Effector memory CD4-positive, alpha-beta T cell (primary cell): ENCODE data around the gene COL9A2.

Experiments used
- DNase-seq, 3 donors: peaks; one replicate each; pipeline ENCODE4 v3.0.0-alpha.2; 2020
- H3K27ac ChIP-seq: 2 replicates; pipeline ENCODE4 v1.7.0; 2013; ENCODE audit warnings: mild to moderate bottlenecking, low read length, moderate library complexity; ENCODE audit not compliant: insufficient read depth, poor library complexity, severe bottlenecking
- H3K27me3 ChIP-seq: replicated peaks from 2 replicates; pipeline ENCODE4 v1.7.0; 2013; ENCODE audit warnings: mild to moderate bottlenecking, low read length; ENCODE audit not compliant: insufficient read depth, control insufficient read depth, poor library complexity, severe bottlenecking
- H3K36me3 ChIP-seq: 2 replicates; pipeline ENCODE4 v1.7.0; 2013; ENCODE audit warnings: mild to moderate bottlenecking, low read length, moderate library complexity; ENCODE audit not compliant: control insufficient read depth, insufficient read depth
- H3K4me1 ChIP-seq: 2 replicates; pipeline ENCODE4 v1.7.0; 2013; ENCODE audit warnings: low read length, mild to moderate bottlenecking; ENCODE audit not compliant: control insufficient read depth, insufficient read depth, poor library complexity, severe bottlenecking
- H3K4me3 ChIP-seq: 2 replicates; pipeline ENCODE4 v1.7.0; 2013; ENCODE audit warnings: low read length, low read depth, mild to moderate bottlenecking; ENCODE audit not compliant: insufficient read depth, poor library complexity, severe bottlenecking
- H3K9me3 ChIP-seq: 2 replicates; pipeline ENCODE4 v1.7.0; 2013; ENCODE audit warnings: mild to moderate bottlenecking, low read length, moderate library complexity; ENCODE audit not compliant: control insufficient read depth

The COL9A2 gene

DNA sequence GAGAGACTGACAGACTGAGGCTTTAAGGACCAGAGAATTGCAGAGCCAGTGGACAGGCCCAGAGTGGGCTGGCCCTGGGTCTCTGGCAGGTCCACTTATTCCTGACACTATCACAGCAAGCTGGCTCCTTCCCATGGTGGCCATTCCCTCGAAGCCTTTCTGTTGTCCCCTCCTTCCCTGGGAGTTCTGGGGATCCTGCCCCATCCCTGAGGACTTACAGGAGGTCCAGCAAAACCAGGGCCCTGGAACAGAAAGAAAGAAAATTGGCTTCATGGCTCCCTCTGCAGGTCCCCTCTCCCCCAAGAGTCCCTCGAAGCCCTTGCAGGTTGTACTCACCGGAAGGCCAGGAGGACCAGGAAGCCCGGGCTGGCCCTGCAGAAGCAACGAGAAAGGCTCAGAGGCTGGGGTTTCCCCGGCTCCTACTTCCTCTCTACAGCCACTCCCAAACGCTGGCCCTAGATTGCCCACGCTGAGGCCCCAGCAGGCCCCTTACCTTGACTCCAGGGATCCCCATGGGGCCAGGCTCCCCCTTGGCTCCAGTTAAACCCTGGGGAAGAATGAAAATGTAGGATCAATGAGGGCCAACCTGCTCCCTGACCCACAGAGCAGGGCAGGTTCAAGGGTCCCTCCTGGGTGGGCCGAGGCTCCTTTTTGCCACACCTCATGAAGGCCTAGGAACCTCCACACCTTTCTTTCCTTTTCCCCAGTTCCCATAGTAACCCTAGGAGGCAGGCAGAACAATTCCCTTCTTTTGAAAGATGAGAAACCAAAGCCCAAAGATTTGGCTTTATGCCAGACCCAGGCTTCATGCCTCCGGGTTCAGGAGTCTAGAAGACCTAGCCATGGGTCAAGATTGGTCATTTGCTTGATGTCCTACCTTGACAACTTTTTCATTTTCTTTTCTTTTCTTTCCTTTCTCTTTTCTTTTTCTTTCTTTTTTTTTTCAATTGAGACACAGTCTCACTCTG lies 4.6 kb downstream of the COL9A2 start:
- H3K9me3 ChIP-seq = no peaks in the 10 kb centered on the region
- H3K4me1 ChIP-seq = peaks cover 25% of the 10 kb centered on the region
- DNase-seq = peak in 1 of 3 donors; percentile 20
- H3K27me3 ChIP-seq = peaks cover 5% of the 10 kb centered on the region
- no peaks in the 10 kb centered on the region for H3K36me3 ChIP-seq
- H3K4me3 ChIP-seq = no peak overlapping the region
- no peak overlapping the region for H3K27ac ChIP-seq

DNA sequence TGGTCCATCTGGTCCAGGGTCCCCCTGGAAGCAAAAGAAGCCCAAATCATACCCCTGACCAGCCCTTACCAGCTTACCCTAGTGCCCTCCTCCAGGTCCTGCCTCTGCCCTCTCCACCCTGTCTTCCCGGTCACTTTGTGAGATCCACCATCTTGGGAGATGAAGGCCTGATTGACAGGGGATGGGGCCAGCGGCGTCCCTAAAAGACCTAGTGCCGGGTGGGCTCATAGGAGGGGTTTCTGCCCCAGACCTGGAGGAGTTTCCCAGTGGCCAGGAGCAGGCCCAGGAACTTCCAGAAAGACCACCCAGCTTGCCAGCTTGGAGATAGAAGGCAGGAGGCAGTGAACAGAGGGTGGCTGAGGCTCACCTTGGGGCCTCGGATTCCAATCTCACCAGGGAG lies 5.4 kb downstream of the COL9A2 start:
- Histone ChIP-seq H3K36me3 (no peaks in the 10 kb centered on the region), H3K27ac (no peak overlapping the region), H3K4me3 (no peak overlapping the region), H3K27me3 (peaks cover under 1% of the 10 kb centered on the region), H3K9me3 (no peaks in the 10 kb centered on the region), H3K4me1 (peaks cover 19% of the 10 kb centered on the region)
- no peak for DNase-seq

DNA sequence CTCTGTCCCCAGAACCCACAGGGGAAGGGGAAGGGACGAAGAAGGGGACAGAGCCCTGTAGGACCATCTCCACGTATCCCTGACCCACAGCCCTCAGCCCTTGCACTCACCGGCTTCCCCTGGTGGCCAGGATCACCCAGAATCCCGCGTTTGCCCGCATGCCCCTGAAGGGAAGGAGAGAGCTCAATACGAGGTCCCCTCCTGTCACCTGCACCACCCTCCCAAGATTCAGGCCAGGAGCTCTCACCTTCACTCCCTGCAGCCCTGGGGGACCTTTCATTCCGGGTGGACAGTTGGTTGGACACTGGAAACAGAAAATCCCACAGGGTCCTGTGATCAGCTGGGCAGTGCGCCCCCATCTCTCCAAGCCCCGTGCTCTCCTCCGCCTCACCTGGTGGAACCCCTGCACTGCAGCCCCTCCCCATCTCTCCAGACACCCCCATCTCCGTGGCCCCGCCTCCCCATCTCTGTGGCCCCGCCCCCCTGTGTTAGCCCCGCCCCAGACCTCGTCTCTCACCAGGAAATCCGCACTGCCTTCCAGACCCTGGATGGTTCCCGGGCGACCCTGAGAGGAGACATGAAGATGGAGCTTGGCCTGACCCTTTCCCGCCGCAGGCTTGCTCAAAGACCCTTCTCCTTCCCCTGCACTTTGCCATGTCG lies 6.0 kb downstream of the COL9A2 start:
- Histone ChIP-seq H3K27me3 (no peaks in the 10 kb centered on the region), H3K4me1 (peaks cover 14% of the 10 kb centered on the region), H3K27ac (no peak overlapping the region), H3K9me3 (no peaks in the 10 kb centered on the region), H3K4me3 (no peak overlapping the region), H3K36me3 (no peaks in the 10 kb centered on the region)
- no peak for DNase-seq

DNA sequence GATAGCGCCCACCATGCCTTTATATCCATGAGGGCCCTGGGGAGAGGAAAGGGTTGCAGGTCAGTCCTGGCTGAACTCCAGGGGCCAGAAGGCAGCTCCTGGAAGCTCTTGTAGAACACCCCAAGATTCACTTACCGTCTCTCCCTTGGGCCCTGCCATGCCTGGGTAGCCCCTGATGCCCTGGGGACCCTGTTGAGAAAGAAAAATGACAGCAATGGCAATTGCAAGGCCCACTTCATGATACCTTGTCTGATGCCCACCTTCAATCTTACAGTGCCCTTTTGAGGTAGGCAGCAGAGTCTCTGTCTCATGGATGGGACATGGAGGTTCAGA lies 7.0 kb downstream of the COL9A2 start:
- Histone ChIP-seq H3K4me1 (peaks cover 8% of the 10 kb centered on the region), H3K4me3 (no peak overlapping the region), H3K36me3 (no peaks in the 10 kb centered on the region), H3K27me3 (no peaks in the 10 kb centered on the region), H3K9me3 (no peaks in the 10 kb centered on the region), H3K27ac (no peak overlapping the region)
- no peak for DNase-seq

DNA sequence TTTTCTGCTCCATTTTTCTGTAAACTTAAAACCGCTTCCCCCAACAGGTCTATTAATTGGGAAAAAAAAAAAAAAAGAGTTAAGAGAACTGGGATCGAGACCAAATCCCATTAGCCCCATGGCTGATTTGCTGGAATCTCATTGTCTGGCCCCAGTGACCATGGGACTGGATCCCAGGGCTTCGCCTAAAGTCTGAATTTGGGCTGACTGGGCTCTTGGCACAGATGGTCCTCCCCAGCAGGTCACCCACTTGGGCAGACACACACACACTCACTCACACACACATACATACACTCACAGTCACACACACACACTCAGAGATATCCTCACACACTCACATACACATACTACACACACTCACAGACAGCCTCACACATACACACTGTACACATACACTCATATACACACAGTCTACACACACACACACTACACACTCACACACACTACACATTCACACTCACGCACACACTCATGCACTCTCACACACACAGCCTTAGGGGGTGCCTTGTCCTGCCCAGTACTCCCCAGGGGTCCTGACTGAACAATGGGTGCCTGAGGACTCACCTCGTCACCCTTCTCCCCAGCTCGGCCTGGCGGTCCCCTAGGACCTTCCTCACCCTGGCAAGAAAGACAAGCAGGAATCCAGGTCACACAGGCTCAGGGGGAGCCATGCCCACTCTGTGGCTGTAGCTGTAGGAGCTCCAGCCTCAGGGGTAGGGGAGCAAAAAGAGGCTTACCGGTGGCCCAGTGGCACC lies 7.5 kb downstream of the COL9A2 start:
- Histone ChIP-seq H3K36me3 (no peaks in the 10 kb centered on the region), H3K4me3 (no peak overlapping the region), H3K27me3 (no peaks in the 10 kb centered on the region), H3K27ac (no peak overlapping the region), H3K4me1 (peaks cover 5% of the 10 kb centered on the region), H3K9me3 (no peaks in the 10 kb centered on the region)
- DNase-seq = no peak

DNA sequence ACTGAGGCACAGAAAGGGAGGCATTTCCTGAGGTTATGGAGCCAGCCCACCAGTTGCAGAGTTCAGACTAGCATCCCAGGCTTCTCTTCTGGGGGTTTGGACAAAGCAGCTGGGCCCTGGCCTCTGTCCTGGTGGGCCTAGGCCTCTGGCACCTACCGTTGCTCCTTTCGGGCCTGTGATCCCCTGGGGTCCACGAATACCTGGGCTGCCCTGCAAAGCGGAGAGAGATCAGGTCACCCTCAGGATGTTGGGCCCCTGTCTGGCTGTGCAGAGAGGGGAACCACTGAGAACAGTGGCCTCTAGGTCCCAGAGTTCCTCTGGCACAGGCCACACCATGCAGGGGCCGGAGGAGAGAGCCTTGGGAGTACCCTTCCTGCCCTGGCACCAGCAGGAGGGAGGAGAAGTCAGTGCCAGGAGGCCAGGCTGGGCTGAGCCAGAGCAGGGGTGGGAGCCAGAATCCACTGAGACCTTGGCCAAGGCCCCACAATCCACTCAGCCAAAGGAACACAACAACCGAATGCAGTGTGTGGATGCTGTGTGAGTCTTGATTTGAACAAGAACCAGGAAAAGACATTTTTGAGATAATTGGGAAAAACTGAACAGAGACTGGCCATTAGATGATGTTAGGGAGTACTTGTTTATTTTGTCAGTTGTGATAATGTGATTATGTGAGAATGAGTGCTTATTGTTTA lies 8.9 kb downstream of the COL9A2 start:
- Histone ChIP-seq H3K4me3 (no peak overlapping the region), H3K27ac (no peak overlapping the region), H3K9me3 (no peaks in the 10 kb centered on the region), H3K36me3 (no peaks in the 10 kb centered on the region), H3K4me1 (peaks cover 5% of the 10 kb centered on the region), H3K27me3 (no peaks in the 10 kb centered on the region)
- no peak for DNase-seq

DNA sequence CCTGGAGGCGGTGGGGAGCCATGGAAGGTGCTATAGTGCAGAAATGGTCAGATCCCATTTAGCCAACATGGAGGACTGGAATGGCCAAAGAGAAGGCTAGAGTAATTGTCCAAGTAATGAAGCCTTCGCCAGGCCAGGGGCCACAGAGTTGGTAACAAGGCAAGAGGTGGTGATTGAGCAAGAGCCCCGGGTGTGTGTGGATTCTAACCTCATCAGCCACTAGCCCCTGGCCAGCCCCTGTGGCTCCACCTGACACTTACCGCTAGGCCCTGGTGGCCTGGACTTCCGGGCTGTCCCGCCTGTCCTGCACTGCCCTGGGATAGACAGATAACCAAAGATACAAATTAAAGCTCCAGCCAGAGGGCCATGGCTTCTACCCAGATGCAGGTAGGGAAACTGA lies 9.9 kb downstream of the COL9A2 start:
- H3K4me3 ChIP-seq = no peak overlapping the region
- H3K4me1 ChIP-seq = peaks cover under 1% of the 10 kb centered on the region
- no peak overlapping the region for H3K27ac ChIP-seq
- no peaks in the 10 kb centered on the region for H3K27me3 ChIP-seq
- no peaks in the 10 kb centered on the region for H3K36me3 ChIP-seq
- no peak for DNase-seq
- H3K9me3 ChIP-seq = no peaks in the 10 kb centered on the region

DNA sequence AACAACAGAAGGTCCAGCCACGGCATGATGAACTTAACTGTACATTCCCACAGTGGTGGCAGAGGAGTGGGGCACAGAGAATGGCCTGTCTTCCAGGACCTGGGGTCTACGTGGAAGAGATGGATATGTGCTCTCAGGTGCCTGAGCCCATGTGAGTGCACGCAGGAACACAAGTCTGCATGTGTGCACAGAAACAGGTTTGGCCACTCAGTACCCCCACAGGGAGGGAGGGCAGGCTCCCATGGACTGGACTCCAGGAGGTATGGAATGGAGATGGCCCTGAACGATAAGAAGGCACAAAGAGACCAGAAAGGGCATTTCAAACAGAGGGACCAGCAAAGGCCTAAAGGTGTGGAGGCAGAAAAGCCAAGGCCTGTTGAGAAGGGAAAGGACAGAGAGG lies 10.8 kb downstream of the COL9A2 start:
- Histone ChIP-seq H3K4me1 (no peaks in the 10 kb centered on the region), H3K27me3 (no peaks in the 10 kb centered on the region), H3K9me3 (no peaks in the 10 kb centered on the region), H3K4me3 (no peak overlapping the region), H3K36me3 (no peaks in the 10 kb centered on the region), H3K27ac (no peak overlapping the region)
- DNase-seq = no peak

DNA sequence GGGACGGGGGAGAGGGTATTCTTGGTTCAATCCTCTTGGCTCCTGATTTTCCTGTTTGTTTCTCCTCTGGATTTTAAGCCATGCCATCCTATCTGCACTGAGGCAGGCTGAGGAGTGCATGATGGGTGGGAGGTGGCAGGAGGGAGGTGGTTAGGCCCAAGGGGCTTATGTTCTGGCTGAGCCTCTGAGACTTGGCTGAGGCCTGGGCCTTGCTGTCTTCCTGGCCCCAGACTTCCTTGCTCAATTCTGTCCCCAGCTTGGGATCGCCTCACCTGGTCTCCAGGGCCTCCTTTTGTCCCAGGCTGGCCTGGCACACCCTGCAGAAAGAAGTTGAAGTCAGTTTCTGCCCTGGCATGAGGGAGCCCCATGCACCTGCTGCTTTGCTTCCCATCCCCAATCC lies 11.2 kb downstream of the COL9A2 start:
- no peaks in the 10 kb centered on the region for H3K27me3 ChIP-seq
- no peaks in the 10 kb centered on the region for H3K36me3 ChIP-seq
- no peaks in the 10 kb centered on the region for H3K9me3 ChIP-seq
- no peaks in the 10 kb centered on the region for H3K4me1 ChIP-seq
- H3K4me3 ChIP-seq = no peak overlapping the region
- no peak for DNase-seq
- H3K27ac ChIP-seq = no peak overlapping the region
